Measurements from ENCODE around the gene SDK2.

DNA sequence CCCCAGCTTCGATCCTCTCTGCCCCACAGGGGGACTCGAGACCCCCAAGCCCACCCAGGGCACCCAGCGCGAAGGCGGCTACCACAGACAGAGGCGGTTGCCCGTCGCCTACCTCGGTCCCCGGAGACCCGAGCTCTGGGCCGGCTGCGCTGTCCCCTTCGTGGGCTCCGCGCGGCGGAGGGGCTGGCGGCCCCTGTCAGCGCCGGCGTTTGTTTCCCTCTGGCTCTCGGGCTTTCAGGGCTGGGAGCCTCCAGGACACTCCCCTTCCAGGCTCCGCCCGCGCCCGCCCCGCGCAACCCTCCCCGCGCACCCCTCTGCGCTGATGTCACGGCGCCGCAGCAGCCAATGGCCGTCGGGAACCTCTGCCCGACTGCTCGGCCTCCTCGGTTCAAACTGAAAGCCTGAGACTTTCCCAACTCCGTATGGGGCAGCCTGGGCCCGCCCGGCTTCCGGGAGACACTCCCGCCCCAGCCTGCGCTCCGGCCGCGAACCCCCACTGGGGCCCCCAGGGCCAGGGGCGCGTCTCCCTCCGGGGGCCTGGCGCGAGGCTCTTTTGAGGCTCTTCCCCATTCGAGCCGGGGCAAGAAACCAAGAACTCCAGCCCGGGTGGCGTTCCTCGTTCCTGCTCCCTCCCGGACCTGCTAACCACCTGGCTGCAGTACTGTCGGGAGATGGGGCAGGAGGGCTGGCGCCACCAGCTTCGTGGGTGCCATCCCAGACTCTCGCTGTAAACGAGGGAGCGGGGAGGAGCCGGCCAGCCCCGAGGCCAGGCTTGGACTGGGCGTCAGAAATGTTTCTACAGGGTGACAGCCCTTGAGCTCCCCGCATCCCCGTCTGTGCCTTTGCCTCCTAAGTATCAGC, 332.2 kb downstream of the SDK2 start, which contains the start of gene CDC42EP4:
- TF ChIP-seq GATA2 (IDR thresholded peaks at IDR 0.05; ENCODE audit: low read depth, low read length) (no peak), GATA3 (IDR thresholded peaks at IDR 0.05; ENCODE audit: low read depth, low read length) (no peak)

Data from SH-SY5Y (cell line).